HEK293 (cell line): Measurements from ENCODE around the gene ACTRT2.

Experiments used
- CTCF ChIA-PET: fragments of 350-600 bp; formaldehyde crosslinking; extraction: SDS; loops from one replicate; lab custom pipeline; 2021; ENCODE audit warnings: antibody characterized with exemption; lab: Yijun Ruan, JAX
- POLR2A ChIA-PET: fragments of 300-600 bp; formaldehyde crosslinking; extraction: SDS; loops from one replicate; lab custom pipeline; 2020; ENCODE audit warnings: antibody characterized with exemption, inconsistent platforms; lab: Yijun Ruan, JAX
- H3K27ac ChIP-seq: fragments of 200-500 bp; sonication (Bioruptor generic); 2 replicates; pipeline ENCODE4 v1.5.1; 2014; ENCODE audit warnings: low read depth, low read length, control low read depth, inconsistent platforms; ENCODE audit errors: extremely low read depth
- H3K36me3 ChIP-seq, 2 experiments: fragments of 200-500 bp in 1 of 2; sonication (Bioruptor generic) in 1 of 2; 1 replicate in 1 of 2; 2 replicates in 1 of 2; pipeline ENCODE4 v1.5.1; 2014 to 2017; ENCODE audit warnings: inconsistent platforms in 2 of 2, low read length in 2 of 2; ENCODE audit not compliant: control insufficient read depth in 2 of 2, insufficient read depth in 1 of 2
- H3K4me1 ChIP-seq: fragments of 200-500 bp; sonication (Bioruptor generic); 2 replicates; pipeline ENCODE4 v1.5.1; 2014; ENCODE audit warnings: mild to moderate bottlenecking, low read length, inconsistent platforms; ENCODE audit not compliant: control insufficient read depth, insufficient read depth
- H3K4me3 ChIP-seq: 2 replicates; pipeline ENCODE4 v1.5.1; 2011; ENCODE audit warnings: low read depth, mild to moderate bottlenecking, control low read depth, low read length, moderate library complexity
- H3K9me3 ChIP-seq: fragments of 200-500 bp; sonication (Bioruptor generic); 2 replicates; pipeline ENCODE4 v1.5.1; 2014; ENCODE audit warnings: low read depth, low read length, inconsistent platforms; ENCODE audit not compliant: control insufficient read depth, insufficient read depth
- RBAK ChIP-seq: fragments of 450-650 bp; formaldehyde crosslinking; IDR thresholded peaks from 2 replicates; pipeline ENCODE4 v1.5.1; 2016; ENCODE audit warnings: missing biosample characterization, missing genetic modification characterization
- SALL2 ChIP-seq: fragments of 450-650 bp; formaldehyde crosslinking; IDR thresholded peaks from 2 replicates; pipeline ENCODE4 v1.5.0; 2017; ENCODE audit warnings: missing biosample characterization, mild to moderate bottlenecking, missing genetic modification characterization, borderline replicate concordance
- SP3 ChIP-seq: fragments of 450-650 bp; formaldehyde crosslinking; IDR thresholded peaks from 2 replicates; pipeline ENCODE4 v1.5.1; 2016; ENCODE audit warnings: missing biosample characterization, missing genetic modification characterization
- ZBTB26 ChIP-seq: fragments of 450-650 bp; formaldehyde crosslinking; optimal IDR thresholded peaks from 2 replicates; pipeline ENCODE3; 2016; ENCODE audit warnings: missing biosample characterization, mild to moderate bottlenecking, missing genetic modification characterization
- ZFP69B ChIP-seq: fragments of 450-650 bp; formaldehyde crosslinking; IDR thresholded peaks from 2 replicates; pipeline ENCODE4 v1.5.1; 2016; ENCODE audit warnings: missing biosample characterization, missing genetic modification characterization
- ZNF324 ChIP-seq: fragments of 450-650 bp; formaldehyde crosslinking; IDR thresholded peaks from 2 replicates; pipeline ENCODE4 v1.5.1; 2016; ENCODE audit warnings: missing biosample characterization, missing genetic modification characterization
- ZNF354C ChIP-seq: fragments of 450-650 bp; formaldehyde crosslinking; IDR thresholded peaks from 2 replicates; pipeline ENCODE4 v1.5.1; 2016; ENCODE audit warnings: missing biosample characterization, missing genetic modification characterization, low read depth, borderline replicate concordance
- ZNF529 ChIP-seq: fragments of 450-650 bp; formaldehyde crosslinking; IDR thresholded peaks from 2 replicates; pipeline ENCODE4 v1.5.1; 2017; ENCODE audit warnings: missing genetic modification characterization, missing biosample characterization; ENCODE audit not compliant: insufficient replicate concordance
- ZNF624 ChIP-seq: fragments of 450-650 bp; formaldehyde crosslinking; IDR thresholded peaks from 2 replicates; pipeline ENCODE4 v1.5.1; 2017; ENCODE audit warnings: missing biosample characterization, missing genetic modification characterization
- ZNF658 ChIP-seq: fragments of 450-650 bp; formaldehyde crosslinking; IDR thresholded peaks from 2 replicates; pipeline ENCODE4; 2016; ENCODE audit warnings: missing biosample characterization, missing genetic modification characterization
- ZNF792 ChIP-seq: fragments of 450-650 bp; formaldehyde crosslinking; IDR thresholded peaks from 2 replicates; pipeline ENCODE4 v1.5.1; 2016; ENCODE audit warnings: missing biosample characterization, missing genetic modification characterization
- ZNF843 ChIP-seq: fragments of 450-650 bp; formaldehyde crosslinking; IDR thresholded peaks from 2 replicates; pipeline ENCODE4 v1.5.1; 2016; ENCODE audit warnings: missing biosample characterization, missing genetic modification characterization
- ZSCAN4 ChIP-seq: fragments of 450-650 bp; formaldehyde crosslinking; IDR thresholded peaks from 2 replicates; pipeline ENCODE4 v1.5.1; 2017; ENCODE audit warnings: missing biosample characterization, missing genetic modification characterization
- TF ChIP-seq, protein P1 (sequence below): fragments of 450-650 bp; formaldehyde crosslinking; IDR thresholded peaks from 2 replicates; pipeline ENCODE4 v1.5.1; 2016; ENCODE audit warnings: missing biosample characterization, missing genetic modification characterization
- TF ChIP-seq, protein P2 (sequence below): fragments of 450-650 bp; formaldehyde crosslinking; IDR thresholded peaks from 2 replicates; pipeline ENCODE4 v1.5.1; 2016; ENCODE audit warnings: missing biosample characterization, missing genetic modification characterization
- TF ChIP-seq, protein P3 (sequence below): fragments of 450-650 bp; formaldehyde crosslinking; IDR thresholded peaks from 2 replicates; pipeline ENCODE4 v1.5.1; 2016; ENCODE audit warnings: missing biosample characterization, missing genetic modification characterization
- TF ChIP-seq, protein P4 (sequence below): fragments of 450-650 bp; formaldehyde crosslinking; IDR thresholded peaks from 2 replicates; pipeline ENCODE4 v1.5.1; 2016; ENCODE audit warnings: missing biosample characterization, missing genetic modification characterization
- TF ChIP-seq, protein P5 (sequence below): fragments of 450-650 bp; formaldehyde crosslinking; IDR thresholded peaks from 2 replicates; pipeline ENCODE4 v1.5.1; 2017; ENCODE audit warnings: missing biosample characterization, missing genetic modification characterization
- TF ChIP-seq, protein P6 (sequence below): fragments of 450-650 bp; formaldehyde crosslinking; IDR thresholded peaks from 2 replicates; pipeline ENCODE4 v1.5.1; 2017; ENCODE audit warnings: missing biosample characterization, missing genetic modification characterization

Gene ACTRT2

GRCh38 chr1:3062616-3063378 lies 41.5 kb downstream of the ACTRT2 start:
- H3K27ac ChIP-seq, result no peak overlapping the region
- CTCF ChIA-PET, result no interaction called here
- POLR2A ChIA-PET, result no interaction called here
- no peak for TF ChIP-seq ZNF529
- TF ChIP-seq, protein P1, sequence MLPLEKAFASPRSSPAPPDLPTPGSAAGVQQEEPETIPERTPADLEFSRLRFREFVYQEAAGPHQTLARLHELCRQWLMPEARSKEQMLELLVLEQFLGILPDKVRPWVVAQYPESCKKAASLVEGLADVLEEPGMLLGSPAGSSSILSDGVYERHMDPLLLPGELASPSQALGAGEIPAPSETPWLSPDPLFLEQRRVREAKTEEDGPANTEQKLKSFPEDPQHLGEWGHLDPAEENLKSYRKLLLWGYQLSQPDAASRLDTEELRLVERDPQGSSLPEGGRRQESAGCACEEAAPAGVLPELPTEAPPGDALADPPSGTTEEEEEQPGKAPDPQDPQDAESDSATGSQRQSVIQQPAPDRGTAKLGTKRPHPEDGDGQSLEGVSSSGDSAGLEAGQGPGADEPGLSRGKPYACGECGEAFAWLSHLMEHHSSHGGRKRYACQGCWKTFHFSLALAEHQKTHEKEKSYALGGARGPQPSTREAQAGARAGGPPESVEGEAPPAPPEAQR (tag by site-specific recombination), result no peak
- TF ChIP-seq ZNF354C, result no peak
- no peak for TF ChIP-seq ZNF843 (tag by site-specific recombination)
- TF ChIP-seq RBAK, result no peak
- TF ChIP-seq ZNF324, result no peak
- TF ChIP-seq, protein P2, sequence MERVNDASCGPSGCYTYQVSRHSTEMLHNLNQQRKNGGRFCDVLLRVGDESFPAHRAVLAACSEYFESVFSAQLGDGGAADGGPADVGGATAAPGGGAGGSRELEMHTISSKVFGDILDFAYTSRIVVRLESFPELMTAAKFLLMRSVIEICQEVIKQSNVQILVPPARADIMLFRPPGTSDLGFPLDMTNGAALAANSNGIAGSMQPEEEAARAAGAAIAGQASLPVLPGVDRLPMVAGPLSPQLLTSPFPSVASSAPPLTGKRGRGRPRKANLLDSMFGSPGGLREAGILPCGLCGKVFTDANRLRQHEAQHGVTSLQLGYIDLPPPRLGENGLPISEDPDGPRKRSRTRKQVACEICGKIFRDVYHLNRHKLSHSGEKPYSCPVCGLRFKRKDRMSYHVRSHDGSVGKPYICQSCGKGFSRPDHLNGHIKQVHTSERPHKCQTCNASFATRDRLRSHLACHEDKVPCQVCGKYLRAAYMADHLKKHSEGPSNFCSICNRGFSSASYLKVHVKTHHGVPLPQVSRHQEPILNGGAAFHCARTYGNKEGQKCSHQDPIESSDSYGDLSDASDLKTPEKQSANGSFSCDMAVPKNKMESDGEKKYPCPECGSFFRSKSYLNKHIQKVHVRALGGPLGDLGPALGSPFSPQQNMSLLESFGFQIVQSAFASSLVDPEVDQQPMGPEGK (tag by site-specific recombination), result no peak
- no peak for TF ChIP-seq SP3 (tag by site-specific recombination)
- TF ChIP-seq ZNF792 (tag by site-specific recombination), result no peak
- TF ChIP-seq, protein P3, sequence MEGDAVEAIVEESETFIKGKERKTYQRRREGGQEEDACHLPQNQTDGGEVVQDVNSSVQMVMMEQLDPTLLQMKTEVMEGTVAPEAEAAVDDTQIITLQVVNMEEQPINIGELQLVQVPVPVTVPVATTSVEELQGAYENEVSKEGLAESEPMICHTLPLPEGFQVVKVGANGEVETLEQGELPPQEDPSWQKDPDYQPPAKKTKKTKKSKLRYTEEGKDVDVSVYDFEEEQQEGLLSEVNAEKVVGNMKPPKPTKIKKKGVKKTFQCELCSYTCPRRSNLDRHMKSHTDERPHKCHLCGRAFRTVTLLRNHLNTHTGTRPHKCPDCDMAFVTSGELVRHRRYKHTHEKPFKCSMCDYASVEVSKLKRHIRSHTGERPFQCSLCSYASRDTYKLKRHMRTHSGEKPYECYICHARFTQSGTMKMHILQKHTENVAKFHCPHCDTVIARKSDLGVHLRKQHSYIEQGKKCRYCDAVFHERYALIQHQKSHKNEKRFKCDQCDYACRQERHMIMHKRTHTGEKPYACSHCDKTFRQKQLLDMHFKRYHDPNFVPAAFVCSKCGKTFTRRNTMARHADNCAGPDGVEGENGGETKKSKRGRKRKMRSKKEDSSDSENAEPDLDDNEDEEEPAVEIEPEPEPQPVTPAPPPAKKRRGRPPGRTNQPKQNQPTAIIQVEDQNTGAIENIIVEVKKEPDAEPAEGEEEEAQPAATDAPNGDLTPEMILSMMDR (tag by site-specific recombination), result no peak
- no peak for TF ChIP-seq ZFP69B (tag by site-specific recombination)
- no peak for TF ChIP-seq SALL2
- TF ChIP-seq ZNF658 (tag by site-specific recombination), result no peak
- no peak for TF ChIP-seq ZNF624 (tag by site-specific recombination)
- TF ChIP-seq, protein P4, sequence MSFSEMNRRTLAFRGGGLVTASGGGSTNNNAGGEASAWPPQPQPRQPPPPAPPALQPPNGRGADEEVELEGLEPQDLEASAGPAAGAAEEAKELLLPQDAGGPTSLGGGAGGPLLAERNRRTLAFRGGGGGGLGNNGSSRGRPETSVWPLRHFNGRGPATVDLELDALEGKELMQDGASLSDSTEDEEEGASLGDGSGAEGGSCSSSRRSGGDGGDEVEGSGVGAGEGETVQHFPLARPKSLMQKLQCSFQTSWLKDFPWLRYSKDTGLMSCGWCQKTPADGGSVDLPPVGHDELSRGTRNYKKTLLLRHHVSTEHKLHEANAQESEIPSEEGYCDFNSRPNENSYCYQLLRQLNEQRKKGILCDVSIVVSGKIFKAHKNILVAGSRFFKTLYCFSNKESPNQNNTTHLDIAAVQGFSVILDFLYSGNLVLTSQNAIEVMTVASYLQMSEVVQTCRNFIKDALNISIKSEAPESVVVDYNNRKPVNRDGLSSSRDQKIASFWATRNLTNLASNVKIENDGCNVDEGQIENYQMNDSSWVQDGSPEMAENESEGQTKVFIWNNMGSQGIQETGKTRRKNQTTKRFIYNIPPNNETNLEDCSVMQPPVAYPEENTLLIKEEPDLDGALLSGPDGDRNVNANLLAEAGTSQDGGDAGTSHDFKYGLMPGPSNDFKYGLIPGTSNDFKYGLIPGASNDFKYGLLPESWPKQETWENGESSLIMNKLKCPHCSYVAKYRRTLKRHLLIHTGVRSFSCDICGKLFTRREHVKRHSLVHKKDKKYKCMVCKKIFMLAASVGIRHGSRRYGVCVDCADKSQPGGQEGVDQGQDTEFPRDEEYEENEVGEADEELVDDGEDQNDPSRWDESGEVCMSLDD (tag by site-specific recombination), result no peak
- TF ChIP-seq, protein P5, sequence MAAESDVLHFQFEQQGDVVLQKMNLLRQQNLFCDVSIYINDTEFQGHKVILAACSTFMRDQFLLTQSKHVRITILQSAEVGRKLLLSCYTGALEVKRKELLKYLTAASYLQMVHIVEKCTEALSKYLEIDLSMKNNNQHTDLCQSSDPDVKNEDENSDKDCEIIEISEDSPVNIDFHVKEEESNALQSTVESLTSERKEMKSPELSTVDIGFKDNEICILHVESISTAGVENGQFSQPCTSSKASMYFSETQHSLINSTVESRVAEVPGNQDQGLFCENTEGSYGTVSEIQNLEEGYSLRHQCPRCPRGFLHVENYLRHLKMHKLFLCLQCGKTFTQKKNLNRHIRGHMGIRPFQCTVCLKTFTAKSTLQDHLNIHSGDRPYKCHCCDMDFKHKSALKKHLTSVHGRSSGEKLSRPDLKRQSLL (tag by site-specific recombination), result no peak
- no peak for TF ChIP-seq ZSCAN4 (tag by site-specific recombination)
- TF ChIP-seq, protein P6, sequence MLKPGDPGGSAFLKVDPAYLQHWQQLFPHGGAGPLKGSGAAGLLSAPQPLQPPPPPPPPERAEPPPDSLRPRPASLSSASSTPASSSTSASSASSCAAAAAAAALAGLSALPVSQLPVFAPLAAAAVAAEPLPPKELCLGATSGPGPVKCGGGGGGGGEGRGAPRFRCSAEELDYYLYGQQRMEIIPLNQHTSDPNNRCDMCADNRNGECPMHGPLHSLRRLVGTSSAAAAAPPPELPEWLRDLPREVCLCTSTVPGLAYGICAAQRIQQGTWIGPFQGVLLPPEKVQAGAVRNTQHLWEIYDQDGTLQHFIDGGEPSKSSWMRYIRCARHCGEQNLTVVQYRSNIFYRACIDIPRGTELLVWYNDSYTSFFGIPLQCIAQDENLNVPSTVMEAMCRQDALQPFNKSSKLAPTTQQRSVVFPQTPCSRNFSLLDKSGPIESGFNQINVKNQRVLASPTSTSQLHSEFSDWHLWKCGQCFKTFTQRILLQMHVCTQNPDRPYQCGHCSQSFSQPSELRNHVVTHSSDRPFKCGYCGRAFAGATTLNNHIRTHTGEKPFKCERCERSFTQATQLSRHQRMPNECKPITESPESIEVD (tag by site-specific recombination), result no peak
- no peak for TF ChIP-seq ZBTB26 (tag by site-specific recombination)
- H3K4me1 ChIP-seq, result no peaks in the 10 kb centered on the region
- no peak overlapping the region for H3K4me3 ChIP-seq
- no peaks in the 10 kb centered on the region for H3K9me3 ChIP-seq
- no peaks in the 10 kb centered on the region for H3K36me3 ChIP-seq
